ENCODE data around the gene EGFL7.

DNA sequence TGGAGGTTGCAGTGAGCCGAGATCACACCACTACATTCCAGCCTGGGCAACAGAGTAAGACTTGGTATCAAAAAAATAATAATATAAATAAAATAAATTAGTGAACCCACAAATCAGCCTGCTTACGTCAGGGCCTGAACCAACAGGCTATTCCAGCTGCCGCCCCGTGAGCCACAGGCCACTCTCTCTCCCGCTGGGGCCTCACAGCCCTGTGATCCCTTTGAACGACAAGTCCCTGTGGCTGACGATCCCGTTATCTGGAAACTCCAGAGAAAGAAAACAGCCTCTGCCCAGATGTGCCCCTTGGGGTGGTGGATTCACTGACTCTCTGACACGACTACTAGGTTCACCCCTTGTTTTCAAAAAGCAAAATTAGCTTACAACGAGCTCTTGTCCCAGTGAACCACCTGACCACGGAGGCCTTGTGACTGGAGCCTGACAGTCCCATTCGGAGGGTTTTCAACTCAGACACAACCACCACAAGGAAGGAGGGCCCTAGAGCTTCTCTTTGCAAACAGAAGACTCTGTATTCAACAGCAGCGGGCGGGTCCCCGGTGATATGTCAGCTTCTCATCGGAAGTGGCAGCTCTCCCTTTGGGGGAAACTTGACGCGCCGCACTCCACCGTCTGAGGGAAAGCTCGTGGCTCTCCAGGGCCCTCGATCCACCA lies 45.3 kb downstream of the EGFL7 start:
- no peak for TF ChIP-seq CTCF (IDR thresholded peaks at IDR 0.05)
- TF ChIP-seq POLR2A (IDR thresholded peaks at IDR 0.05), result no peak
- TF ChIP-seq POLR2AphosphoS5 (IDR thresholded peaks at IDR 0.05), result no peak

Measured in sigmoid colon (tissue), 4 donors.